A549 (cell line): ENCODE results near the gene UNC5B. TPM values are rescaled to one million over a fixed set of nuclear protein-coding genes. Genes with fewer than 3 reads are reported as not detected.

Experiments
- ATAC-seq, 2 experiments: fragments of 200-7000 bp in 1 of 2; fragments of >200 bp in 1 of 2; cut with Nextera tagmentation in 1 of 2; cut with Tn5 transposase in 1 of 2; 3 replicates each; pipeline versions ENCODE4 v1.8.0 to v1.9.1; 2018 to 2020; ENCODE audit warnings: mild to moderate bottlenecking in 1 of 2, moderate library complexity in 1 of 2
- CTCF ChIA-PET: fragments of 300-600 bp; sonication (Branson Sonifier 250); formaldehyde crosslinking; extraction: SDS; loops from one replicate; lab custom pipeline; 2021; ENCODE audit warnings: antibody characterized with exemption, inconsistent platforms; lab: Yijun Ruan, JAX
- POLR2A ChIA-PET: fragments of 350-600 bp; formaldehyde crosslinking; extraction: SDS; loops from one replicate; lab custom pipeline; 2021; ENCODE audit warnings: antibody characterized with exemption, inconsistent platforms; lab: Yijun Ruan, JAX
- DNase-seq, 2 experiments: peaks; one replicate each; pipeline versions ENCODE4 v3.0.0 to v3.0.0-alpha.2; 2011 to 2016; ENCODE audit warnings: low read depth in 1 of 2, low spot score in 1 of 2
- FAIRE-seq: peaks from 2 replicates; lab custom pipeline; 2011; peaks lifted over from hg19 to GRCh38; lab: Jason Lieb, UNC
- H3K27ac ChIP-seq, 2 experiments: fragments of >200 bp; sonication (Bioruptor Twin); formaldehyde crosslinking; 3 replicates each; pipeline ENCODE4 v1.5.1; 2016 to 2017
- H3K4me1 ChIP-seq: fragments of >200 bp; sonication (Bioruptor Twin); formaldehyde crosslinking; 3 replicates; pipeline ENCODE4 v1.6.1; 2016
- H3K4me2 ChIP-seq: fragments of >200 bp; sonication (Bioruptor Twin); formaldehyde crosslinking; 3 replicates; pipeline ENCODE4 v1.6.1; 2016
- H3K4me3 ChIP-seq: fragments of >200 bp; sonication (Bioruptor Twin); formaldehyde crosslinking; 3 replicates; pipeline ENCODE4 v1.5.1; 2016
- H3K9me3 ChIP-seq: fragments of >200 bp; sonication (Bioruptor Twin); formaldehyde crosslinking; 3 replicates; pipeline ENCODE4 v1.6.1; 2016
- CEBPB ChIP-seq, 2 experiments: fragments of >200 bp in 1 of 2; sonication (Bioruptor Twin) in 1 of 2; formaldehyde crosslinking in 1 of 2; IDR thresholded peaks; 2 replicates each; pipeline ENCODE4 v1.6.1; 2012 to 2016
- CHD2 ChIP-seq: fragments of 150-350 bp; IDR thresholded peaks from 2 replicates; pipeline ENCODE4 v1.6.1; 2014; ENCODE audit warnings: low read length; ENCODE audit not compliant: partially characterized antibody
- CTCF ChIP-seq: fragments of >200 bp; sonication (Bioruptor Twin); formaldehyde crosslinking; IDR thresholded peaks from 3 replicates; pipeline ENCODE4 v1.5.1; 2016
- EHF ChIP-seq: fragments of 250-450 bp; sonication (Bioruptor Pico); IDR thresholded peaks from 2 replicates; pipeline ENCODE4 v1.5.0; 2020; ENCODE audit warnings: mild to moderate bottlenecking
- ELK1 ChIP-seq: fragments of 150-350 bp; IDR thresholded peaks from 2 replicates; pipeline ENCODE4 v1.6.1; 2014; ENCODE audit warnings: low read depth, mild to moderate bottlenecking, low read length
- FOSB ChIP-seq: fragments of 250-450 bp; sonication (Bioruptor Pico); IDR thresholded peaks from 2 replicates; pipeline ENCODE4 v1.5.0; 2020; ENCODE audit warnings: mild to moderate bottlenecking, moderate library complexity
- FOSL2 ChIP-seq, 2 experiments: fragments of 450-650 bp in 1 of 2; fragments of >200 bp in 1 of 2; sonication (Bioruptor Twin) in 1 of 2; formaldehyde crosslinking; IDR thresholded peaks; 2 replicates each; pipeline versions ENCODE4 v1.5.0 to v1.6.1; 2016 to 2020; ENCODE audit warnings: mild to moderate bottlenecking in 1 of 2, moderate library complexity in 1 of 2
- GATA3 ChIP-seq: IDR thresholded peaks from 2 replicates; pipeline ENCODE4 v1.6.1; 2012; ENCODE audit warnings: borderline replicate concordance
- HOXB13 ChIP-seq: fragments of 250-450 bp; sonication (Bioruptor Pico); IDR thresholded peaks from 2 replicates; pipeline ENCODE4 v1.5.0; 2020; ENCODE audit warnings: low read depth, mild to moderate bottlenecking, moderate library complexity
- KDM5A ChIP-seq: fragments of 200-600 bp; sonication (generic); IDR thresholded peaks from 2 replicates; pipeline ENCODE4 v1.6.1; 2016; ENCODE audit warnings: antibody characterized with exemption, mild to moderate bottlenecking
- TP53 ChIP-seq: fragments of 250-450 bp; sonication (Bioruptor Pico); IDR thresholded peaks from 2 replicates; pipeline ENCODE4 v1.5.0; 2021; ENCODE audit warnings: mild to moderate bottlenecking, moderate library complexity
- ZFP36 ChIP-seq: fragments of 450-650 bp; IDR thresholded peaks from 2 replicates; pipeline ENCODE4 v1.6.1; 2014; ENCODE audit warnings: borderline replicate concordance; ENCODE audit not compliant: partially characterized antibody
- WGBS: methylation state at CpG from one replicate; pipeline ENCODE4 v1.1.6; 2017; ENCODE audit errors: missing lambda C conversion rate; 5-methylcytosine and 5-hydroxymethylcytosine counted together
- polyA plus RNA-seq, 4 experiments: library from polyadenylated mRNA; depleted of rRNA in 3 of 4; stranded (reverse); fragments of >200 nt; fragmentation: RNase III in 1 of 4; extraction: RNeasy Plus Mini Kit Qiagen cat#74134 plus additional on column Dnase treatment in 1 of 4; gene quantifications; 2 replicates in 3 of 4; 3 replicates in 1 of 4; pipeline ENCODE4 v1.2.3, GENCODE V29; 2011 to 2017
- TF ChIP-seq, protein P1 (sequence below): fragments of 250-450 bp; sonication (Bioruptor Pico); IDR thresholded peaks from 2 replicates; pipeline ENCODE4 v1.5.0; 2020; ENCODE audit warnings: low read depth, mild to moderate bottlenecking, moderate library complexity
- TF ChIP-seq, protein P2 (sequence below): fragments of >200 bp; sonication (Bioruptor Twin); formaldehyde crosslinking; IDR thresholded peaks from 3 replicates; pipeline ENCODE4 v1.6.1; 2016
- TF ChIP-seq, protein P3 (sequence below): fragments of >200 bp; sonication (Bioruptor Twin); formaldehyde crosslinking; IDR thresholded peaks from 2 replicates; pipeline ENCODE4 v1.6.1; 2016
- TF ChIP-seq, protein P4 (sequence below): fragments of 450-650 bp; IDR thresholded peaks from 2 replicates; pipeline ENCODE4 v1.6.1; 2014; ENCODE audit warnings: antibody characterized with exemption

UNC5B gene
- polyA plus RNA-seq, 2 of the 4 experiments (the other 2 are of a cell fraction) = 0.14 to 1.0 TPM

DNA sequence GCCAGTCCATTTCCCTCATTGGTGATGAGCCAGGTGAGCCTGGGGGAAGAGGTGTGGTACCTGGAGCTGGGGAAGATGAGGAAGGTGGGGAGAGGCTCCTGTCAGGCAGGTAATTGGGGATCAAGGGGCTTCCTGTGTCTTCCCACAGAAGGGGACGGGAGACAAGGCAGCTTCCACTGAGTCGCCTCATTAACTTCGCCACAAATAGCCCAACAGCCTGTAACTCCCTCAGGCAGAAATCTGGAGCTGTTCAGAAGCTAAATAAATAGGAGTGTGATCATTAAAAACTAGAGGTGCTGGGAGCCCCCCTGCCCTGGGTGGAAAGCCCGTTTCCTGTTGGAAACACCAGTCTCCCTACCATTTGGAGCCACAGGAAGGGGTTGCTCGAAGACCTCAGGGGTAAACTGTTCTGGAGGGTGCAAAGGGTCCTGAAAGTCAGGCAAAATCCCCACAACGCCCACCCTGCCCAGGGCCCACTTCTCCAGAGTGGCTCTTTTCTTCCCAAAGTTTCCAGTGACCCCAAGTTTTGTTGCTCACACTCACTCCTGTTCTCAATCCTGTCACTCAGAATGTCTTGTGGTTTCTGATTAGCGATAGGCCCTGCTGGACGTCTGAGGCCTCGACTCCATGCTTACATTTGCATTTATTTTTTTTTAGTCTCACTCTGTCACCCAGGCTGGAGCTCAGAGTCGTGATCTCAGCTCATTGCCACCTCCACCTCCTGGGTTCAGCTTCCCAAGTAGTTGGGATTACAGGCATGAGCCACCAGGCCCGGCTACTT, 25.7 kb downstream of the UNC5B start:
- ChIA-PET CTCF (interaction anchor here (1.2 to 3.1 kb wide), 5 partner anchors 8 to 313 kb away, joined by 5 to 14 read pairs (median 6); no protein-coding TSS in a partner anchor), POLR2A (no interaction called here)
- FAIRE-seq (no peak), DNase-seq (no peak), ATAC-seq (no peak)
- Histone ChIP-seq H3K4me2 (no peak overlapping the region), H3K4me3 (no peak overlapping the region), H3K9me3 (no peaks in the 10 kb centered on the region), H3K4me1 (no peaks in the 10 kb centered on the region), H3K27ac (no peak overlapping the region)
- 65% methylated on average over 11 of the region's 11 CpGs for WGBS
- TF ChIP-seq ZFP36 = no peak
- TF ChIP-seq, protein P1, sequence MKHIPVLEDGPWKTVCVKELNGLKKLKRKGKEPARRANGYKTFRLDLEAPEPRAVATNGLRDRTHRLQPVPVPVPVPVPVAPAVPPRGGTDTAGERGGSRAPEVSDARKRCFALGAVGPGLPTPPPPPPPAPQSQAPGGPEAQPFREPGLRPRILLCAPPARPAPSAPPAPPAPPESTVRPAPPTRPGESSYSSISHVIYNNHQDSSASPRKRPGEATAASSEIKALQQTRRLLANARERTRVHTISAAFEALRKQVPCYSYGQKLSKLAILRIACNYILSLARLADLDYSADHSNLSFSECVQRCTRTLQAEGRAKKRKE (CRISPR knock-in tag) = no peak

GRCh38 chr10:71238626-71239025, 26.3 kb downstream of the UNC5B start:
- no peak overlapping the region for H3K27ac ChIP-seq
- WGBS = 34% methylated on average over 4 of the region's 4 CpGs
- no peak for ATAC-seq

DNA sequence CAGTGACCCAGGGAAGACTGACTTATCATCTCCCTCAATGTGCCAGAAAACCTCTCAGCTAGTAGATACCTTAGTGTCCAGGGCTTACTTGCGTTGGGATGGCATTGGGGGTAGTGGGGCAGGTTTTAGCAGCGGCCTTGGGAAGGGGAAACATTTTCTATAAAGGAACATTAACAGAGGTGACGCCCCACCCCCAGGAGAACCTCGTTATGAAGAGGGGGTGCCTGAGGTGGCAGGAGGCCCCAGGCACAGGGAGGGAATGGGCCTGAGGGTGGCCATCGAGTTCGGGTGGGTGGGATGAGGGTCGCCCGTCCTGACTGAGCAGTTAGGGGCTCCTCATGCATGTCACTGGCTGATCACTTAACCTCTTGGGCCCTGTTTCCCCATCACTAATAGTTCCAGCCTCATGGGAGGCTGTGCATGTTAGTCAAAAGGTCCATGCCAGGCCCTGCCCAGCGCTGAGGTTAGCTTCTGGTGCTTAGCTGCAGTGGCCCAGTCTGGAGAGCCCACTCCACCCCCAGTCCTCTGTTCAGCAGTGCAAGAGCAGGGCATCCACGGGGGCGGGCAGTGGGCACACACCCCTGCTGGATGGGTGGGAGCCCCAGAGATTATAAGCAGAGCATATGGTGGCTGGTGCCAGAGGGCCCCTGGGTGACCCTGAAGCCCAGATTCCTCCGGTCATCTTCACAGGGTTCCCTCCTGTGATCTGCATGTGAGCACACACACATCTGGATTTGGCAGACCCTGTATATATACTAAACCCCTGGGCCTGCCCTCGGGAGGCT, 27.0 kb downstream of the UNC5B start:
- CTCF ChIA-PET = interaction anchor here (1.2 to 3.1 kb wide), 3 partner anchors 7 to 314 kb away, joined by 5 to 14 read pairs (median 5); no protein-coding TSS in a partner anchor
- POLR2A ChIA-PET = no interaction called here
- Histone ChIP-seq H3K9me3 (no peaks in the 10 kb centered on the region), H3K27ac (no peak overlapping the region), H3K4me3 (no peak overlapping the region), H3K4me1 (no peaks in the 10 kb centered on the region; the same call in 2 of the 3 replicates), H3K4me2 (no peak overlapping the region)
- no peak for ATAC-seq
- no peak for TF ChIP-seq HOXB13 (CRISPR knock-in tag)
- no peak for TF ChIP-seq GATA3
- TF ChIP-seq ELK1 = no peak
- TF ChIP-seq, protein P1 (CRISPR knock-in tag) = no peak
- TF ChIP-seq CTCF = no peak
- no peak for TF ChIP-seq TP53 (CRISPR knock-in tag)
- TF ChIP-seq FOSB (CRISPR knock-in tag) = no peak
- no peak for TF ChIP-seq KDM5A
- no peak for TF ChIP-seq EHF (CRISPR knock-in tag)
- no peak for TF ChIP-seq CHD2
- TF ChIP-seq FOSL2 (IDR thresholded peaks at IDR 0.05) = no peak
- no peak for TF ChIP-seq FOSL2 (CRISPR knock-in tag; IDR thresholded peaks at IDR 0.05)
- no peak for DNase-seq
- 45% methylated on average over 6 of the region's 13 CpGs for WGBS
- FAIRE-seq = no peak

More at GRCh38 chr10:71238626-71239025, 26.3 kb downstream of the UNC5B start:
- CTCF ChIA-PET = interaction anchor here (1.2 to 3.1 kb wide), 4 partner anchors 8 to 313 kb away, joined by 5 to 14 read pairs (median 6); no protein-coding TSS in a partner anchor
- no peaks in the 10 kb centered on the region for H3K9me3 ChIP-seq
- no peak for FAIRE-seq
- TF ChIP-seq CEBPB (IDR thresholded peaks at IDR 0.05) (no peak; a peak in 1 of 4 replicates), FOSL2 (IDR thresholded peaks at IDR 0.05) (no peak), FOSL2 (CRISPR knock-in tag; IDR thresholded peaks at IDR 0.05) (no peak)
- TF ChIP-seq, protein P2, sequence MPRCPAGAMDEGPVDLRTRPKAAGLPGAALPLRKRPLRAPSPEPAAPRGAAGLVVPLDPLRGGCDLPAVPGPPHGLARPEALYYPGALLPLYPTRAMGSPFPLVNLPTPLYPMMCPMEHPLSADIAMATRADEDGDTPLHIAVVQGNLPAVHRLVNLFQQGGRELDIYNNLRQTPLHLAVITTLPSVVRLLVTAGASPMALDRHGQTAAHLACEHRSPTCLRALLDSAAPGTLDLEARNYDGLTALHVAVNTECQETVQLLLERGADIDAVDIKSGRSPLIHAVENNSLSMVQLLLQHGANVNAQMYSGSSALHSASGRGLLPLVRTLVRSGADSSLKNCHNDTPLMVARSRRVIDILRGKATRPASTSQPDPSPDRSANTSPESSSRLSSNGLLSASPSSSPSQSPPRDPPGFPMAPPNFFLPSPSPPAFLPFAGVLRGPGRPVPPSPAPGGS = no peak
- TF ChIP-seq, protein P3, sequence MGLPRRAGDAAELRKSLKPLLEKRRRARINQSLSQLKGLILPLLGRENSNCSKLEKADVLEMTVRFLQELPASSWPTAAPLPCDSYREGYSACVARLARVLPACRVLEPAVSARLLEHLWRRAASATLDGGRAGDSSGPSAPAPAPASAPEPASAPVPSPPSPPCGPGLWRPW = no peak
- TF ChIP-seq, protein P4, sequence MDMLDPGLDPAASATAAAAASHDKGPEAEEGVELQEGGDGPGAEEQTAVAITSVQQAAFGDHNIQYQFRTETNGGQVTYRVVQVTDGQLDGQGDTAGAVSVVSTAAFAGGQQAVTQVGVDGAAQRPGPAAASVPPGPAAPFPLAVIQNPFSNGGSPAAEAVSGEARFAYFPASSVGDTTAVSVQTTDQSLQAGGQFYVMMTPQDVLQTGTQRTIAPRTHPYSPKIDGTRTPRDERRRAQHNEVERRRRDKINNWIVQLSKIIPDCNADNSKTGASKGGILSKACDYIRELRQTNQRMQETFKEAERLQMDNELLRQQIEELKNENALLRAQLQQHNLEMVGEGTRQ = no peak
- TF ChIP-seq, all 56 proteins: peak for 0
- no peak overlapping the region for H3K4me2 ChIP-seq
- POLR2A ChIA-PET = no interaction called here
- no peak for DNase-seq
- no peaks in the 10 kb centered on the region; the same call in 2 of the 3 replicates for H3K4me1 ChIP-seq
- no peak overlapping the region for H3K4me3 ChIP-seq
